Measurements from ENCODE around the gene PWP2. TPM values are rescaled to one million over a fixed set of nuclear protein-coding genes. Genes with fewer than 3 reads are reported as not detected.

The PWP2 gene
- total RNA-seq, 1 donor from 2014 or later: 10.9 TPM

- ATAC-seq (no peak), DNase-seq (no peak)
- peaks cover 98% of the 10 kb centered on the region for H3K36me3 ChIP-seq
Observed at GRCh38 chr21:44084496-44085241, 22.5 kb upstream of the PWP2 start.

DNA sequence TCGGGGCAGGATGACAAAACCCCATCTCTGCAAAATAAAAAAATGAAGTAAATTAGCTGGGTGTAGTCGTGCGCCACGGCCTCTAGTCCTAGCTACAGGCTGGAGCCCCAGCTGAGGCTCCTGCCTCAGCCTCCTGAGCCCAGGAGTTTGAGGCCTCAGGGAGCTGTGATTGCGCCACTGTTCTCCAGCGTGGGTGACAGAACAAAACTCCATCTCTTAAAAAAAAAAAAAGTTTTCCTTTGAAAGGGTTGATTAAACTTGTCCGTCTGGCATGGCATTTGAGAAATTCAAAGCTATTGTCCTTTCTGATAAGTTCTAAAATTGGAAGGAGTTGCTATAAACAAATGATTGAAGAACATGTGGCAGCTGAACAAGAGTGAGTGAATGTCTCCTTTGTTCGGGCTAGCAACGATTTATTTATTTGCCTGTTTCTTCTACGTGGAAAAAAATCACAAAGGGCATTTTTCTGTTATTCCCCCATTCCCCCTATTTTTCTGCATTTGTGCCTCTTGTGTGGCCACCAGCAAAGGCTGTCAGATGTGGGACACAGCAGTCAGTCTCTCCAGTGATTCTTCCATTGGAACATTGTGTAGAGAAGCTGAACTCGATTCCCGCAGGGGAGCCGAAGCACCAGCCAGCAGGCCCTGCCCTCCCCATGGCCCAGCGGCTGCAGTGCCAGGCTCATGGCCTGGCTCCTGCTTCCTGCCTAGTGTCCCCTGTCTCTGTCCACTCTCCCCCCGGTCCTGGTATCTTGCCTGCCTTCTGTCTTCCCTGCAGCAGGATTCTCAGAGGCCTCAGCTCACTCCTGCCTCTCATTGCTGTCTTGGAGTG is 21.5 kb upstream of the PWP2 start:
- Histone ChIP-seq H3K4me3 (no peak overlapping the region), H3K4me1 (peaks cover 61% of the 10 kb centered on the region), H3K36me3 (peaks cover 98% of the 10 kb centered on the region), H3K27ac (peak overlapping the region; percentile 69), H3K27me3 (ENCODE audit: low read depth) (no peaks in the 10 kb centered on the region), H3K9me3 (no peaks in the 10 kb centered on the region)
- ATAC-seq: no peak
- intact Hi-C loops (cut with DNase I): no loop called here
- TF ChIP-seq CTCF (IDR thresholded peaks at IDR 0.05): no peak
- no peak for DNase-seq

More at GRCh38 chr21:44084496-44085241, 22.5 kb upstream of the PWP2 start:
- peaks cover 61% of the 10 kb centered on the region for H3K4me1 ChIP-seq
- H3K27me3 ChIP-seq (ENCODE audit: low read depth): no peaks in the 10 kb centered on the region
- TF ChIP-seq CTCF (IDR thresholded peaks at IDR 0.05): no peak
- no peak overlapping the region for H3K4me3 ChIP-seq
- H3K9me3 ChIP-seq: no peaks in the 10 kb centered on the region
- intact Hi-C loops (cut with DNase I): no loop called here
- H3K27ac ChIP-seq: peak overlapping the region; percentile 69

DNA sequence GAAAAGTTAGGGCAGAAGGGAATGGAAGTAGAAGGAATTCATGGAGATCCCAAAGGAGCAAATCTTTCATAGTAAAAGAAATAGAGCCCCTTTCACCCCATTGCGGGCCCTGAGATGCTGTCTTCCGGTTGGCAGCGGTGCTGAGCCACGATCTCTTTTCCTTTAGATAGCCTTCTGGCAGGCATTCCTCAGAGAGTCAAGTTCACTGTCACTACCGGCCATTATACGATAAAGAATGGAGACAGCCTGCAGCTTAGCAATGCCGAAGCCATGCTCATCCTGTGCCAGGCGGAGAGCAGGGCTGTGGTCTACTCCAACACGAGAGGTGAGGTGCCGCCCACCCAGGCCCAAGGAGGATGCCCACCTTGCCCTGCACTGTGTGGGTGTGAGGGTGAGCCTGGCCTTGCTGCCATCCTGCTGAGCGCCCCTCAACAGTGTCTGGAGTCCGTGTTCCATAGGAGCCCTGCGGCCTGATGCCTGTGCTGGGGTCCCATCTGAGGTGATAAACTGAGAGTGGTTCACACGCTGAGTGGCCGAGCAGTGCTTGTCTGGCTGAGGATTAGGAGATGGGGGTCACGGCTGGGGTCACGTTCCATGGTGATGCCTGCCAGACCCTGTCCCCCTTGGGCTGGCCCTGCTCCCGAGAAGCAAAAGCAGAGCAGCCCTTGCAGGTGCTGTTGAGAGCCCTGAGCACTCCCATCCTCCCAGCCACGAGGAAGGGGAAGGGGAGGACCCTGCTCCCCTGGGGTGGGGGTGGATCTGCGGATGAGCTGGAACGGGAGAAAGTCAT is 20.4 kb upstream of the PWP2 start:
- TF ChIP-seq CTCF (IDR thresholded peaks at IDR 0.05): no peak
- Histone ChIP-seq H3K9me3 (no peaks in the 10 kb centered on the region), H3K27ac (peak overlapping the region; percentile 12), H3K36me3 (peaks cover 98% of the 10 kb centered on the region), H3K4me1 (peaks cover 61% of the 10 kb centered on the region), H3K4me3 (no peak overlapping the region), H3K27me3 (ENCODE audit: low read depth) (no peaks in the 10 kb centered on the region)
- DNase-seq: no peak
- peak in 1 of 2 donors; percentile 13 for ATAC-seq
- intact Hi-C loops (cut with DNase I): no loop called here

DNA sequence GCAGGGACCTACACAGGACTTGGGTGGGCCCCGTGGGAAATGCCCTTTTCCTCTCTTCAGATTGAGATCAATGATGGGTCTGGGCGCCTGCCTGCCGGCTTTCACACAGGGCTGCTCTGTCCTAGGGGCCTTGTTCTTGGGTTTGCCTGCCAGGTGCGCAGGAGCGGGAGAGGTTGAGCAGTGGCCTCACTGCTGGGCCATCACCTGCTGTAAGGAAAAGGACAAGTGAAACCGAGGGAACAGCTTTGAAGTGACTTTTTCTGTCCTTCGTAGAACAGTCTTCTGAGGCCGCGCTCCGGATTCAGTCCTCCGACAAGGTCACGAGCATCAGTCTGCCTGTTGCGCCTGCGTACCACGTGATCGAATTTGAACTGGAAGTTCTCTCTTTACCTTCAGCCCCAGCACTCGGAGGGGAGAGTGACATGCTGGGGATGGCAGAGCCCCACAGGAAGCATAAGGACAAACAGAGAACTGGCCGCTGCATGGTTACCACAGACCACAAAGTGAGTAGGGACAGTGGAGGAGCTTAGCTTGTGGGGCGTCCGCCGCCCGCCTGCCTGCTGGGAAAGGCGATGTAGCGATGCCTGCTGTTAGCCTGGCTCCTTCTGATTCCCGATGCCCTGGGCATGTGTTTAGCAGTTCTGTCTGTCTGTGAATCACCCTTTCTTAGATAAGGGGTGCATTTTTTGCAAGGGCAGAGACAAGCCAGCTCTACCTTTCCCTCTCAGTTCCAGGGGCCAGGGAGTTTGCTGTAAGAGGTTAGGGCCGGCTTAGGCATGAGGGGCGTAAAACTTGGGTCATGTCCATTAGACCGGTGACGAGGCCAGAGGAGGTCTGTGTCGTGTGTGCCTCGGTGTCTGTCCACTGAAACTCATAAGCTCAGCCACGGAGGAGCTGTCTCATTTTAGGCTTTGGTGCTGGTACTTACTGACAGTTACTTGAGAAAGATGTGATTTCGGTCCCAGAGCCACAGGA is 19.5 kb upstream of the PWP2 start:
- Histone ChIP-seq H3K27me3 (ENCODE audit: low read depth) (no peaks in the 10 kb centered on the region), H3K36me3 (peaks cover 98% of the 10 kb centered on the region), H3K9me3 (no peaks in the 10 kb centered on the region), H3K4me3 (no peak overlapping the region), H3K4me1 (peaks cover 54% of the 10 kb centered on the region), H3K27ac (peak overlapping the region; percentile 12)
- no peak for TF ChIP-seq CTCF (IDR thresholded peaks at IDR 0.05)
- ATAC-seq (peak; percentile 17 to 47), DNase-seq (peak; percentile 63)
- intact Hi-C loops (cut with DNase I): no loop called here

Data from lower lobe of right lung (tissue), 2 donors.